Measurements from ENCODE around the gene ADAMTS20.
"Not testable (repeated sequence)": the region's sequence is repeated elsewhere in the genome, so short reads cannot be mapped to it uniquely, and the experiment has no call there.

The ADAMTS20 gene, protein sequence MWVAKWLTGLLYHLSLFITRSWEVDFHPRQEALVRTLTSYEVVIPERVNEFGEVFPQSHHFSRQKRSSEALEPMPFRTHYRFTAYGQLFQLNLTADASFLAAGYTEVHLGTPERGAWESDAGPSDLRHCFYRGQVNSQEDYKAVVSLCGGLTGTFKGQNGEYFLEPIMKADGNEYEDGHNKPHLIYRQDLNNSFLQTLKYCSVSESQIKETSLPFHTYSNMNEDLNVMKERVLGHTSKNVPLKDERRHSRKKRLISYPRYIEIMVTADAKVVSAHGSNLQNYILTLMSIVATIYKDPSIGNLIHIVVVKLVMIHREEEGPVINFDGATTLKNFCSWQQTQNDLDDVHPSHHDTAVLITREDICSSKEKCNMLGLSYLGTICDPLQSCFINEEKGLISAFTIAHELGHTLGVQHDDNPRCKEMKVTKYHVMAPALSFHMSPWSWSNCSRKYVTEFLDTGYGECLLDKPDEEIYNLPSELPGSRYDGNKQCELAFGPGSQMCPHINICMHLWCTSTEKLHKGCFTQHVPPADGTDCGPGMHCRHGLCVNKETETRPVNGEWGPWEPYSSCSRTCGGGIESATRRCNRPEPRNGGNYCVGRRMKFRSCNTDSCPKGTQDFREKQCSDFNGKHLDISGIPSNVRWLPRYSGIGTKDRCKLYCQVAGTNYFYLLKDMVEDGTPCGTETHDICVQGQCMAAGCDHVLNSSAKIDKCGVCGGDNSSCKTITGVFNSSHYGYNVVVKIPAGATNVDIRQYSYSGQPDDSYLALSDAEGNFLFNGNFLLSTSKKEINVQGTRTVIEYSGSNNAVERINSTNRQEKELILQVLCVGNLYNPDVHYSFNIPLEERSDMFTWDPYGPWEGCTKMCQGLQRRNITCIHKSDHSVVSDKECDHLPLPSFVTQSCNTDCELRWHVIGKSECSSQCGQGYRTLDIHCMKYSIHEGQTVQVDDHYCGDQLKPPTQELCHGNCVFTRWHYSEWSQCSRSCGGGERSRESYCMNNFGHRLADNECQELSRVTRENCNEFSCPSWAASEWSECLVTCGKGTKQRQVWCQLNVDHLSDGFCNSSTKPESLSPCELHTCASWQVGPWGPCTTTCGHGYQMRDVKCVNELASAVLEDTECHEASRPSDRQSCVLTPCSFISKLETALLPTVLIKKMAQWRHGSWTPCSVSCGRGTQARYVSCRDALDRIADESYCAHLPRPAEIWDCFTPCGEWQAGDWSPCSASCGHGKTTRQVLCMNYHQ (N-terminal part only)

DNA sequence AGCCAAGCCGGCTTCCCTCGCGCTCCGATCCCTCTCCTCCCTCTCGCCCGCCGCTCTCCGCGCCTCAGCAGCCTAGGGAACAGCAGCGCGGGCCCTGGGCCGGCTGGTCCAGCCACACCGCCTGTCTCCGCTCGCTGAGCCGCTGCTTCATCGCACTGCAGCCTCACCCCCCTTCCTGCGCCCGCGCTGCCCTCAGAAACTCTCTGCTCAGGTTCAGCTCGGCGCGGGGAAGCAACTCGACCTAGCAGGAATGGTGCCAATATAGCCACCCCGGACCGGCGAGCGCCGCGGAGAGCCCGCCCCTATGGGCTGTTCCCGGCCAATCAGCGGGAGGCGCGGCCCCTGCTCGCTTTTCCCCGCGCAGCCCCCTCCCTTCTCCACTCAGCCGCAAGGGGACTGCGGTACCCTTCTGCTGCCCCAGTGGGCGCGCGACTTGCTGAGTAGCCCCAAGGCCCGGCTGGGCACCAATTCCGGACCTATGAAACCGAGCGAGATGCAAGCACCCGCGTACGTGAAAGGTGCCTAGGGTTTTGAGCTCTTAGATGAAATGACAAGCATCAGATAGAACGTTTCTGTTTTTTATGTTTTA lies at the start of gene ADAMTS20:
ADAMTS20 (minus strand) TSS at position 233 of the 589 bp plus-strand sequence. CDS start 282 bp downstream, outside the sequence.
- DNase-seq: no peak

DNA sequence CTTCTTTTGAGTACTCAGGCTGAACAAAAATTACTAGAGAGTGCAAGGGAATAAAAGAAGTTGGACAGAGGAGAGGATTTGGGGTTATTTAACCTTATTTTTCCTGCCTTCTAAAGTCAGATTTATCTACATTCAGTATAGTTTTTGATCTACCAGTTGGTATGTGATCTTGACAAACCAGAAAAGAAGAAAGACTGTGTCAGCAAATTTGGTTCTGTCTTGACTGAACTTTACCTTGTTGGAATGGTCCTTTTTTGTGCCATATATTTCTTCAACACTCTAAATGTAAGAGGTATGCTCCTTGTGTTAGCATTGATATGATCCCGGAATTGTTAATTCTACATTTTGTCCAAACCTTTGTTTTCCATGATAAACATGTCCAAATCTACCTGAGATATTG lies 47.7 kb upstream of the ADAMTS20 start:
- no peak for DNase-seq

- DNase-seq: no peak
Measured at GRCh38 chr12:43599066-43599465, 47.1 kb upstream of the ADAMTS20 start.

- DNase-seq: no peak
Measured at GRCh38 chr12:43590307-43590706, 38.3 kb upstream of the ADAMTS20 start.

DNA sequence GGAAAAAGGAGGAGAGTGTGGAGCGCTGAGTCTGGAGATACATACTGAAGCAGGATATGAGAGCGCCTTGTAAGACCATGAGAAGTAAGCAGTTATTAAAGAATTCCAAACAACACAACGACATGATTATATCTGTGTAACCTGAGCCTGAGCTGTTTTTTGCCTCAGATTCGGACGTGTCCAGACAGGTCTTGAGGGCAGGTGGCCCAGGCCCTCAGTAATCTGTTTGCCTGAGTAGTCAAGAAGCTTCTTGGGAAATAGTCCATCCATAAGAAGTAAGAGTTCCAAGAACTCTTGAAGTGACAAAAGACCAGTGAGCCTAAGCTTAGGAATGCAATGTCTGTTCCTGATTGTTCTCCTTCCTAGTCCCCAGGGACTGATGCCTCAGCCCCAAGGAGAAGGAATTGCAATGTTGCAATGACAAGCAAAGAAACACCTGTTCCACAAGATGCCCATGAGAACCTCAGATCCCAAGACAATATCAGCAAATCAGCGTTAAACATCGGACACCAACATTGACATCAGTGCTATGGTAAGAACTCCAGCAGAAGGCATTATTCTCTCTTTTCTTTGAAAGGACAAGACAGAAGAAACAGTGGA lies 34.7 kb upstream of the ADAMTS20 start:
- DNase-seq: no peak

DNA sequence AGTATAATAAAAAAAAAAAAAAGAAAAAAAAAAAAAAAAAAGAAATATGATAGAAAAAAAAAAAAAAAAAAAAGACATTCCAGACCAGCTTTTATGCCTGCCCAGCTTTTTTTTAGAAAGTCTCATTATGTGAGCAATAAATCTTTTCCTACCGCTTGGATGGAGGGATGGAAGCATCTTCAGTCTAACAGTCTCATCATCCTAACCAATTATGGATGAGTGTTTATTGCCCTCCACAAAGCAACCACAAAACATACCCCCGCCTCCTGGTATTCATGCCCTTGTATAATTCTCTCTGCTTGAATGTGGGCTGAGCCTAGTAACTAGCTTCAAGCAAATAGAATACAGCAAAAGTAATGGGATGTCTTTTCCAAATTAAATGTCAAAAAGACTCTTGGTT lies 33.7 kb upstream of the ADAMTS20 start:
- DNase-seq: no peak

DNA sequence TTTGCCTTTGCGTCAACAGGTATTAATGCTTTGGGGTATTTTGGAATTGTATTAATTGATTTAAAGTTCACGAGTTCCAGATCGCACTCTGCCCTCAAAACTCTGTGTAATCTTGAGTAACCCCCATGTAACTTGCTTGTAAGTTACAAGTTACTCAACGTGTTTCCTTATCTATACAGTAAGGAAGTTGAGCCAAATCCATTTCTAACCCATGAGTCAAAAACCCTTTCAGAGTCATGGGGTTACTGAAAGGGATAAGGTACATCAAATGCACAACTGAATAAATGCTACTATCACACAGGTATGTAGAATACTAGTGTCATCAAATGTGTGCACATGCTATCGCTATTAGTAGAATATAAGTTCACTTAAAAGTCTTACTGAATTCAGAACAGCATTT lies 28.6 kb upstream of the ADAMTS20 start:
- peak; percentile 75 for DNase-seq

GRCh38 chr12:43579206-43579605 lies 27.2 kb upstream of the ADAMTS20 start:
- no peak for DNase-seq

- DNase-seq: peak; percentile 61
Measured at GRCh38 chr12:43578782-43579181, 26.8 kb upstream of the ADAMTS20 start.

GRCh38 chr12:43577381-43577780 lies 25.4 kb upstream of the ADAMTS20 start:
- DNase-seq: no peak

DNA sequence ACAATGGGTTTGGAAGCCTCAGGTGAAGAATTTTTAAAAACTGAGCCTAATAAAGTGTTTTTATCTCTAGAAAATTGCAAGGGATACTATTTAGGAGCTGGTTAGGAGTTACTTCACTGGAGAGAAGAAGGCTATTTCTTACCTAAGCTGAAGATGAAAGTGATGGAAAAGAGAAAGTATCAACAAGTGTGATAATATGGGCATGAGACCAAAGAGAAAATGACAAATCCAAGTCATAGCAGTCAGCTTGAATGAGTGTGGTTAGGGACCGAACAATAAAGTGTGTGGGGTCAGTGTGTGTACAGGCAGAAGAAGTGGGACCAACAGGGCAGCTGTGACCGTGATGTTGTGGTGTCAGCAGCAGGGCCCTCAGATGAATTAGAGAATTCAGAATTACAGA lies 24.2 kb upstream of the ADAMTS20 start:
- no peak for DNase-seq

GRCh38 chr12:43571885-43572284 lies 19.9 kb upstream of the ADAMTS20 start:
- DNase-seq: no peak

DNA sequence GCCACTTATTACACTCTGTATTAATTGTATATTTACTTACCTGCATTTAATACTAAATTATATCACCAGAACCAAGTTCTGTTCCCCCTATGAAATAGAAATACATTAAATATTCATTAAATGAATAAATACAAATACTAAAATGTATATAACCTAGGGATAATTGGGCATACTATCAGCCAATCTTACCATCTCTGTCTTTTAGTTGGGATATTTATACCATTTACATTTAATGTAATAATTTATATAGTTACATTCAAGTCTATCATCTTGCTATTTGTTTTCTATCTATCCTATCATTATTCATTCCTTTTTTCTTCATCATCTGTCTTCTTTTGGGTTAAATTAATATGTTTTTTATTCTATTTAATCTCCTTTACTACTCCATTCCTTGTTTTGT lies 4.1 kb upstream of the ADAMTS20 start:
- no peak for DNase-seq

GRCh38 chr12:43551279-43551970 lies 578 bp downstream of the ADAMTS20 start:
- no peak for DNase-seq

DNA sequence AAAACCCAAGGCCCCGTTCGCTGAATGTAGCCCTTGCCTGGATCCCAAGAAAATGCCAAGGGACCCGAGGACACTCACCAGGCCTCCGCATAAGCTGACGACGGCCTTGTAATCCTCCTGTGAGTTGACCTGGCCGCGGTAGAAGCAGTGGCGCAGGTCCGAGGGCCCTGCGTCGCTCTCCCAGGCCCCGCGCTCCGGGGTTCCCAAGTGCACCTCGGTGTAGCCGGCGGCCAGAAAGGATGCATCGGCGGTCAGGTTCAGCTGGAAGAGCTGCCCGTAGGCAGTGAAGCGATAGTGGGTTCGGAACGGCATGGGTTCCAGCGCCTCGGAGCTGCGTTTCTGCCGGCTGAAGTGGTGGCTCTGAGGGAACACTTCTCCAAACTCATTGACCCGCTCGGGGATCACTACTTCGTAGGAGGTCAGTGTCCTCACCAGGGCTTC lies 1.2 kb downstream of the ADAMTS20 start:
- DNase-seq: no peak

DNA sequence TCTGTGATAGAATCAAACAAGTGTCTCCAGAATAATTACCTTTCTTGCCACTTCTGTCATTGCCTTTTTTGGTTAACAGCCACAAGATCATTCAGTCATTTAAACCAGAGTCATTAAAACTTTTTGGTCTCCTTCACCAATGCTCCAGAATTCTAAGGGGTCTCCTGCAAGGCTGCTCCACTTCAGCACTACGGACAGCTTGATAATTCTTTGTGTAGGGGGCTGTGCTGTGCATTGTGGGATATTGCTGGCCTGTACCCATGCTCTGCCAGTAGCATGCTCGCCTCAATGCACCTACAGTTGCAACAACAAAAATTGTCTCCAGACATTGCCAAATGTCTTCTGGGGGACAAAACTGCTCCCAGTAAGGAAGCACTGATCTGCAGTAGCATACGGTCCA lies 7.3 kb downstream of the ADAMTS20 start:
- DNase-seq: no peak

DNA sequence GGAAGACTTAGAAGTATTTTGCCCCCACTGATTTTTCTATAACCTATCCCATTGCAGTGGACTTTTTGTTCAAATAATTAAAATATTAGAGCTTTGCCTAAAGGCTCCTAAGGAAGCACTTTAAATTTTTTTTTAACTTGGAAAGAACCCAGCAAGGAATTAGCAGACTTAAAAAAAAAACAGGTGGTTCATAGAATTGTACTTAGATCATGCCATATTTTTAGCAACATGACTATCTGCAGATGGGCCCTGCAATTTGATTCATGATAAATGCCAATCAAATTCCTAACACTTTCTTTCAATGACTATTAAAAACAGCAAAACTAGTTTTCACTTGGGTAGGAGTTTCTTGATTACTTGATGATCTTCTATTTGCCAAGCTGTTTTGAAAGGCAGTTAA lies 11.5 kb downstream of the ADAMTS20 start:
- peak; percentile 21 for DNase-seq

DNA sequence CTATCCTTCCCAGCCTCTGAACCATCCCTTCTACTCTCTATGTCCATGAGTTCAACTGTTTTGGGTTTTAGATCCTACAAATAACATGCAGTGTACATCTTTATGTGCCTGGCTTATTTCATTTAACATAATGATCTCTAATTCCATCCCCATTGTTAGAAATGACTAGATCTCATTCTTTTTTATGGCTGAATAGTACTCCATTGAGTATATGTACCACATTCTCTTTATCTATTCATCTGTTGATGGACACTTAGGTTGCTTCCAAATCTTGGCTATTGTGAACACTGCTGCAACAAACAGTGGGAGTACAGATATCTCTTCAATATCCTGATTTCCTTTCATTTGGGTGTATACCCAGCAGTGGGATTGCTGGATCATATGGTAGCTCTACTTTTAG lies 14.3 kb downstream of the ADAMTS20 start:
- DNase-seq: not testable (repeated sequence)

GRCh38 chr12:43516045-43516444 lies 36.0 kb downstream of the ADAMTS20 start:
- DNase-seq: no peak

DNA sequence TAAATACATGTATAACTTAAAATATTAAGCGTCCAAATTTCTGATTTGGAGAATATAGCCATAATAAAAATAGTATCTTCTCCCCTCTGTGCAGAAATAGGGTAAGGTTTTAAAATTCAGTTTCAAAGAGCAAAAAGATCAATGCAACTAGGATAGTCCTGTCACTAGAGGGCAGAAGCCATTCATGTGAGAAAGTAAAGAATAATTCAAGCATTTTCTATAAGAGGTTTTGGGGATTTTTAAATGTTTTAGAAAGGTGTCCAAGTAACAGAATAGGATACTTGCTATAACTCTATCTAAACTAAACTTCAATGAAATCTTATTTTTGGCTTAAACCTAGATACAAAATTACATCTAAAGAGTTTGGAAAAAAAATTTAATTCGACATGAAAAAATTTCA lies 50.3 kb downstream of the ADAMTS20 start:
- DNase-seq: peak; percentile 19

- no peak for DNase-seq
Measured at GRCh38 chr12:43493261-43493797, 58.7 kb downstream of the ADAMTS20 start.

All from NCI-H226 (cell line).